OCI-LY3 (cell line): ENCODE measurements around the gene OLFM4.

Experiments
- H2AFZ ChIP-seq: fragments of 200-600, 300-600 bp; shearing (Covaris generic); 2 replicates; pipeline ENCODE4 v1.6.0; 2014; ENCODE audit warnings: antibody characterized with exemption, low read depth, low read length
- H3K27ac ChIP-seq: fragments of 200-600, 300-600 bp; sonication (generic); 2 replicates; pipeline ENCODE4 v1.5.1; 2014; ENCODE audit warnings: mild to moderate bottlenecking, low read length, moderate library complexity, mixed read lengths
- H3K27me3 ChIP-seq: fragments of 200-600, 300-600 bp; sonication (generic); 2 replicates; pipeline ENCODE4 v1.6.1; 2014; ENCODE audit warnings: low read depth, low read length, mixed read lengths
- H3K36me3 ChIP-seq: fragments of 200-600, 300-600 bp; sonication (generic); replicated peaks from 2 replicates; pipeline ENCODE3; 2014; ENCODE audit warnings: low read depth, low read length, mixed read lengths
- H3K4me1 ChIP-seq: fragments of 300-600, 200-600 bp; sonication (generic); 2 replicates; pipeline ENCODE4 v1.6.1; 2014; ENCODE audit warnings: low read length, mixed read lengths
- H3K4me2 ChIP-seq: fragments of 200-600, 300-600 bp; sonication (generic); 2 replicates; pipeline ENCODE4 v1.6.1; 2014; ENCODE audit warnings: low read length, mixed read lengths
- H3K4me3 ChIP-seq: fragments of 300-600, 200-600 bp; sonication (generic); 2 replicates; pipeline ENCODE4 v1.5.1; 2014; ENCODE audit warnings: antibody characterized with exemption, mild to moderate bottlenecking, low read length, moderate library complexity
- H3K79me2 ChIP-seq: fragments of 300-600, 200-600 bp; shearing (Covaris generic); 2 replicates; pipeline ENCODE4 v1.6.1; 2014; ENCODE audit warnings: mild to moderate bottlenecking, low read length, mixed read lengths
- H3K9ac ChIP-seq: fragments of 300-600, 200-600 bp; shearing (Covaris generic); 2 replicates; pipeline ENCODE4 v1.6.0; 2014; ENCODE audit warnings: mild to moderate bottlenecking, low read length, moderate library complexity
- H3K9me3 ChIP-seq: fragments of 200-600, 300-600 bp; shearing (Covaris generic); 2 replicates; pipeline ENCODE4 v1.6.1; 2014; ENCODE audit warnings: low read length, mixed read lengths; ENCODE audit not compliant: insufficient read depth
- H4K20me1 ChIP-seq: fragments of 200-600, 300-600 bp; sonication (generic); 2 replicates; pipeline ENCODE4 v1.6.1; 2016; ENCODE audit warnings: low read length, mixed read lengths; ENCODE audit not compliant: insufficient read depth
- EZH2phosphoT487 ChIP-seq: fragments of 200-600 bp; shearing (Covaris generic); IDR thresholded peaks from 2 replicates; pipeline ENCODE4 v1.6.1; 2018; ENCODE audit warnings: antibody characterized with exemption, mixed run types, low read depth
- TF ChIP-seq, protein P1 (sequence below): fragments of 200-600, 300-600 bp; sonication (generic); IDR thresholded peaks from 2 replicates; pipeline ENCODE4 v1.5.1; 2014; ENCODE audit warnings: antibody characterized with exemption, low read length, low read depth

The OLFM4 gene

DNA sequence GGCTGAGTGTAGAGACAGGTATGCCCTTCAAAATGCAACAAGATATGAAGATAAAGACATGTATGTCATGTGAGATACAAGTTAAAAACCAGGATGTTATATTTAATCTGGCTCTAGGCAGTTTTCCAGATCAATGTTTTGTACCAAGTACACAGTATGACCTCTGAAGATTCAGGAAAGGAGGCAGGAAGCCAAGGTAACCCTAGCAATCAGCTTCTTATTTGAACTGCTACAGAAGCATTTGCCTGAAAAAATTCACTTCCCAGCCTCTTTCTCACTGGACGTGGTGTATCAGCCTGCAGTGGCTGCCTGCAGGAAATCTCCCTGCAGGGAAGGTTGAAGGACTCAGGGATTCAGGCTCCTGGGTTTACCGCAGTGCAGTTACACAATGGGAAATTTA, 24.1 kb downstream of the OLFM4 start:
- no peak overlapping the region for H2AFZ ChIP-seq
- H3K4me2 ChIP-seq, result no peak overlapping the region
- peaks cover under 1% of the 10 kb centered on the region; the same call in 1 of the 2 replicates for H3K27me3 ChIP-seq
- no peak for TF ChIP-seq EZH2phosphoT487
- TF ChIP-seq, protein P1, sequence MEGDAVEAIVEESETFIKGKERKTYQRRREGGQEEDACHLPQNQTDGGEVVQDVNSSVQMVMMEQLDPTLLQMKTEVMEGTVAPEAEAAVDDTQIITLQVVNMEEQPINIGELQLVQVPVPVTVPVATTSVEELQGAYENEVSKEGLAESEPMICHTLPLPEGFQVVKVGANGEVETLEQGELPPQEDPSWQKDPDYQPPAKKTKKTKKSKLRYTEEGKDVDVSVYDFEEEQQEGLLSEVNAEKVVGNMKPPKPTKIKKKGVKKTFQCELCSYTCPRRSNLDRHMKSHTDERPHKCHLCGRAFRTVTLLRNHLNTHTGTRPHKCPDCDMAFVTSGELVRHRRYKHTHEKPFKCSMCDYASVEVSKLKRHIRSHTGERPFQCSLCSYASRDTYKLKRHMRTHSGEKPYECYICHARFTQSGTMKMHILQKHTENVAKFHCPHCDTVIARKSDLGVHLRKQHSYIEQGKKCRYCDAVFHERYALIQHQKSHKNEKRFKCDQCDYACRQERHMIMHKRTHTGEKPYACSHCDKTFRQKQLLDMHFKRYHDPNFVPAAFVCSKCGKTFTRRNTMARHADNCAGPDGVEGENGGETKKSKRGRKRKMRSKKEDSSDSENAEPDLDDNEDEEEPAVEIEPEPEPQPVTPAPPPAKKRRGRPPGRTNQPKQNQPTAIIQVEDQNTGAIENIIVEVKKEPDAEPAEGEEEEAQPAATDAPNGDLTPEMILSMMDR, result no peak
- H3K9me3 ChIP-seq, result no peaks in the 10 kb centered on the region
- H3K36me3 ChIP-seq, result no peaks in the 10 kb centered on the region
- H3K4me3 ChIP-seq, result no peak overlapping the region
- no peak overlapping the region for H3K27ac ChIP-seq
- H3K9ac ChIP-seq, result no peak overlapping the region
- H3K79me2 ChIP-seq, result no peaks in the 10 kb centered on the region
- no peaks in the 10 kb centered on the region for H4K20me1 ChIP-seq
- H3K4me1 ChIP-seq, result peaks cover 5% of the 10 kb centered on the region; the same call in 1 of the 2 replicates

DNA sequence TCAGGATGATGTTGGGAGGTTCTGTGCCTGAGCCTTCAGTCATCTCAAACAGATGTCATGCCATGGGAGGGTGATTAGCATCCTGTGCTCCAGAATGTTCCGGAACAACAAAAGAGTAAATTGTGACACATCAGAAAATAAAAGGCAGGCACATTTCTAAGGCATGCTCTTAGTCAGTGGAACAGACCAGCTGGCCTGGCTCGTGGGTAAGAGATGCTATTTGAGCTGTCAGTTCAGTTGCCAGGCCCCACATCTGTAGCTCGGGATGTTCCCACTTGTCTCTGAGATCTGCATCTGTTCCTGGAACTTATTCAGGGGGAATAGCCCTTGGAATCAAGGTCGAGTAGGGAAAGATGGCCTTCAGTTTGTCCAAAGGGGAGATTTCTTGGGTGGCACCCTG, 26.0 kb downstream of the OLFM4 start:
- H3K36me3 ChIP-seq, result no peaks in the 10 kb centered on the region
- no peak overlapping the region for H2AFZ ChIP-seq
- H3K9me3 ChIP-seq, result no peaks in the 10 kb centered on the region
- TF ChIP-seq EZH2phosphoT487, result no peak
- TF ChIP-seq, protein P1, result no peak
- H3K4me1 ChIP-seq, result no peaks in the 10 kb centered on the region
- H3K9ac ChIP-seq, result no peak overlapping the region
- H3K79me2 ChIP-seq, result no peaks in the 10 kb centered on the region
- no peak overlapping the region for H3K4me2 ChIP-seq
- no peak overlapping the region for H3K4me3 ChIP-seq
- H3K27me3 ChIP-seq, result peaks cover 3% of the 10 kb centered on the region; the same call in 1 of the 2 replicates
- H3K27ac ChIP-seq, result no peak overlapping the region
- H4K20me1 ChIP-seq, result no peaks in the 10 kb centered on the region

DNA sequence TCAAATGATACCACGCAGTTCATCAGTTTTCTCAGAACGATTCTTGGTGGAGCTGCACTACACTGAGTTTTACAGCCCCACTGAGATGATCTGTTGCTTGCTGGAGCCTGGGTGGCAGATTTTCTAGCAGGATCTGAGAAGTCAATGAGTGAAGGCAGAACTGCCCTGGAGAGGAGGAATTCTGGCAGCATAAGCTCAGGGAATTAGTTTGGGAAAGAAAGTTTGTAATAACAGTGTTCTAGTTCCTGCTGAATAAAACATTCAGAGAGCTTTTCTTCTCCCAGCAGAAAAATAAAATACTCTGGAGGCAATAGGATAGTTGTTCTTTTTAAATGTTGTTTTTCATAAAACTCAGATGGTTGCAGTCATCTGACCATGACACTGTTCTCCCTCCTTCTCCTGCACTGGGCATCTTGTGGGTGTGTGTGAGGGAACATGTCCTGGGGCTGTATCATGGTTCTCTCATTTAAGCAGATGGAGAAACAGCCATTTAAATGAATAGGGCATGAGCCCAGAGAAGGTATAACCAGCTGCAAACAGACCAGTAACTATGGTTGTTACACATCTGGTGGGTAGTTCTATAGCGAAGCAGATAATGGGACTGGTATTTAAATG, 29.6 kb downstream of the OLFM4 start:
- Histone ChIP-seq H3K4me3 (no peak overlapping the region), H3K9ac (no peak overlapping the region), H3K9me3 (no peaks in the 10 kb centered on the region), H3K27ac (no peak overlapping the region), H3K79me2 (no peaks in the 10 kb centered on the region), H3K4me2 (no peak overlapping the region), H4K20me1 (no peaks in the 10 kb centered on the region), H2AFZ (no peak overlapping the region), H3K27me3 (peaks cover 3% of the 10 kb centered on the region; the same call in 1 of the 2 replicates), H3K4me1 (no peaks in the 10 kb centered on the region), H3K36me3 (no peaks in the 10 kb centered on the region)
- no peak for TF ChIP-seq EZH2phosphoT487
- TF ChIP-seq, protein P1, result no peak

DNA sequence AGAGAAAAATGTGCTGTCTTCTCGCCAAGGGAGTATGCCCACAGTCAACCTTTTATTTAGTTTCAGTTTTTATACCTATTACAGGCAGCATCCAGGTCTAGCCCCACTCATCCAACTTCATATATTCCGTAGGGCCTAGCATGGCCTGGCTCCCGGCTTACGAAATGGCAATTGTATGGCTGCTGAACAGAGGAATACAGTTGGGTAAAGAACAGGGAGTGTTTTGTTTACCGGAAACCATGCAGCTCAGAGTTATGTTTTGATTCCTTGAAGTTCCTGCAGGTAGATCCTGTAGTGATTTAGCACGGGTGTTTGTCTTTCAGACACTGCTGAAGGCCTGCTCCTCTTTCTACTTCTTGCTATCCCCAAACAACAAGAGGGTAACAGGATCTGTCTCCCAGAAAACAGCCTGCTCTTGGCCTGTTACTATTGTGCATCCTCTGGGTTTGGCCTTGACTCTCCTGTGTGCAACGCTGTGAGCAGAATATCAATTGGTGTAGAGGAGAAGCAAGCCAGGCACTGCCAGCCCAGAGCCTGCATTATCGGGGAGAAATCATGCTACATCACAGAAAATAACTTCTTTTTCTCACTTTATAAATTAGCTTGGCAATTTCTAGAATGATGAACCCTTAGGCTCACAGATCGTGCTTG, 32.4 kb downstream of the OLFM4 start:
- Histone ChIP-seq H2AFZ (no peak overlapping the region), H3K9me3 (no peaks in the 10 kb centered on the region), H4K20me1 (no peaks in the 10 kb centered on the region), H3K27me3 (peaks cover 16% of the 10 kb centered on the region), H3K9ac (no peak overlapping the region), H3K36me3 (no peaks in the 10 kb centered on the region), H3K4me2 (no peak overlapping the region), H3K4me1 (no peaks in the 10 kb centered on the region), H3K79me2 (no peaks in the 10 kb centered on the region), H3K4me3 (no peak overlapping the region), H3K27ac (no peak overlapping the region)
- TF ChIP-seq EZH2phosphoT487, result no peak
- TF ChIP-seq, protein P1, result no peak
